NB4 (cell line): ENCODE results near the gene KRTAP3-1.

ENCODE experiments used
- DNase-seq: peaks from one replicate; pipeline ENCODE4 v3.0.0; 2010; ENCODE audit warnings: low read depth
- H3K4me3 ChIP-seq: one replicate; pipeline ENCODE4 v1.5.1; 2011; ENCODE audit warnings: mild to moderate bottlenecking, low read depth, low read length, moderate library complexity
- MYC ChIP-seq: IDR thresholded peaks from 2 replicates; pipeline ENCODE4 v1.6.1; 2011; ENCODE audit warnings: low read depth, low read length
- POLR2A ChIP-seq: IDR thresholded peaks from 2 replicates; pipeline ENCODE4 v1.6.1; 2011; ENCODE audit warnings: mild to moderate bottlenecking; ENCODE audit not compliant: insufficient read length; ENCODE audit errors: extremely low read depth
- TF ChIP-seq, protein P1 (sequence below): IDR thresholded peaks from 2 replicates; pipeline ENCODE4 v1.6.1; 2011; ENCODE audit warnings: low read depth, low read length
- TF ChIP-seq, protein P2 (sequence below): IDR thresholded peaks from one replicate; pipeline ENCODE4 v1.5.1; 2012; ENCODE audit warnings: low read depth, low read length

The KRTAP3-1 gene

DNA sequence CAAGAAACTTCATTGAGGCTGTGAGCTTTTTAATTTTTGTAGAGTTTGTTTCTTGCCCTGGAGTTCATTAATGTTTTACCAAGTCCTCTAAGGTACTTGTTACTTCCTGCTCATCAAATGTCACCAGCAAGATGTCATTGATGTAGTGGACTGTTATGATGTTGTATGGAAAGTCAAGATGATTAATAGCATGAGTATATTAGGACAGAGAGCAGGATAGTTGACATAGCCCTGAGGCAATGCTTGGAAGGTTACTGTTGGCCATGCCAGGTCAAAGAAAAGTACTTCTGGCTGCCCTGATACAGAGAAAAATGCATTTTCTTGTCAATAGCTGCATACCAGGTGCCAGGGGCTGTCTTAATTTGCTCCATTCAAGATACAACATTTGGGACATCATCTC, 11.4 kb upstream of the KRTAP3-1 start:
- H3K4me3 ChIP-seq, result no peak overlapping the region
- TF ChIP-seq MYC (no peak), POLR2A (no peak)
- TF ChIP-seq, protein P1, sequence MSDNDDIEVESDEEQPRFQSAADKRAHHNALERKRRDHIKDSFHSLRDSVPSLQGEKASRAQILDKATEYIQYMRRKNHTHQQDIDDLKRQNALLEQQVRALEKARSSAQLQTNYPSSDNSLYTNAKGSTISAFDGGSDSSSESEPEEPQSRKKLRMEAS, result no peak
- TF ChIP-seq, protein P2, sequence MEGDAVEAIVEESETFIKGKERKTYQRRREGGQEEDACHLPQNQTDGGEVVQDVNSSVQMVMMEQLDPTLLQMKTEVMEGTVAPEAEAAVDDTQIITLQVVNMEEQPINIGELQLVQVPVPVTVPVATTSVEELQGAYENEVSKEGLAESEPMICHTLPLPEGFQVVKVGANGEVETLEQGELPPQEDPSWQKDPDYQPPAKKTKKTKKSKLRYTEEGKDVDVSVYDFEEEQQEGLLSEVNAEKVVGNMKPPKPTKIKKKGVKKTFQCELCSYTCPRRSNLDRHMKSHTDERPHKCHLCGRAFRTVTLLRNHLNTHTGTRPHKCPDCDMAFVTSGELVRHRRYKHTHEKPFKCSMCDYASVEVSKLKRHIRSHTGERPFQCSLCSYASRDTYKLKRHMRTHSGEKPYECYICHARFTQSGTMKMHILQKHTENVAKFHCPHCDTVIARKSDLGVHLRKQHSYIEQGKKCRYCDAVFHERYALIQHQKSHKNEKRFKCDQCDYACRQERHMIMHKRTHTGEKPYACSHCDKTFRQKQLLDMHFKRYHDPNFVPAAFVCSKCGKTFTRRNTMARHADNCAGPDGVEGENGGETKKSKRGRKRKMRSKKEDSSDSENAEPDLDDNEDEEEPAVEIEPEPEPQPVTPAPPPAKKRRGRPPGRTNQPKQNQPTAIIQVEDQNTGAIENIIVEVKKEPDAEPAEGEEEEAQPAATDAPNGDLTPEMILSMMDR, result no peak
- no peak for DNase-seq

DNA sequence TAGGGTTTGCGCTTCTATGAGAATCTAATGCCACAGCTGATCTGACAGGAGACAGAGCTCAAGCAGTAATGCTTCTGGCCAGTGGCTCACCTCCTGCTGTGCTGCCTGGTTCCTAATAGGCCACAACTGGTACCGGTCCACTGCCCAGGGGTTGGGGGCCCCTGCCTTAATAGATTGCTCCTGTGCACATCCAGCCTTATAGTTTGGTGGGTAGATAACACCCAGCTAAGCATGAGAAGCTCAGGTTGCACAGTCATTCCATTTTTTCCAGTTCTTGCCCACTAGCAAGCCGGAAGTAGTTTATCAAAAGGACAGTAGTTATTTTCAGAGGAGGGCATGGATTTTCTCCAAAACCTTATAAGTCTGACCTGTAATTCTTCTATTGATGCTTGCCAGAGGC, 10.5 kb upstream of the KRTAP3-1 start:
- no peak for DNase-seq
- H3K4me3 ChIP-seq, result no peak overlapping the region
- TF ChIP-seq POLR2A (no peak), MYC (no peak)
- TF ChIP-seq, protein P2, result no peak
- TF ChIP-seq, protein P1, result no peak

DNA sequence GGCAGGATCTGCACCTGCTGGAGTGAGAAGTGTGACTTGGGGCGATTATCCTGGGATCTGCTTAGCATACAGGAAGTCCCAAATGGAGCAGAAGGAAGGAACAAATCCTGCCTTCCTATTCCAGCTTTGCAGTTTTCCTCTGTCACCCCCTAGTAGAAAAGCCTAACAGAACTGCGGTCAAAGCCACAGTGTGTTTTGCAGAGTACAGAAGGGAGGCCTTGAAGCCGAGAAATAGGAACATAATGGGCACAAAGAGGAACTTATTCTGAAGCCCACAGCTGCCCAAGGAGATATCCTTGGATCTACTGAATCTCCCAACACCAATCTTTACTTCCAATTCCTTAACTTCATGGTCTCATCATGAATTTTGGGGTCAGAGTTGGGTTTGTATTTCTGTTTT, 9.6 kb upstream of the KRTAP3-1 start:
- TF ChIP-seq MYC (no peak), POLR2A (no peak)
- TF ChIP-seq, protein P1, result no peak
- TF ChIP-seq, protein P2, result no peak
- no peak overlapping the region for H3K4me3 ChIP-seq
- DNase-seq, result no peak

DNA sequence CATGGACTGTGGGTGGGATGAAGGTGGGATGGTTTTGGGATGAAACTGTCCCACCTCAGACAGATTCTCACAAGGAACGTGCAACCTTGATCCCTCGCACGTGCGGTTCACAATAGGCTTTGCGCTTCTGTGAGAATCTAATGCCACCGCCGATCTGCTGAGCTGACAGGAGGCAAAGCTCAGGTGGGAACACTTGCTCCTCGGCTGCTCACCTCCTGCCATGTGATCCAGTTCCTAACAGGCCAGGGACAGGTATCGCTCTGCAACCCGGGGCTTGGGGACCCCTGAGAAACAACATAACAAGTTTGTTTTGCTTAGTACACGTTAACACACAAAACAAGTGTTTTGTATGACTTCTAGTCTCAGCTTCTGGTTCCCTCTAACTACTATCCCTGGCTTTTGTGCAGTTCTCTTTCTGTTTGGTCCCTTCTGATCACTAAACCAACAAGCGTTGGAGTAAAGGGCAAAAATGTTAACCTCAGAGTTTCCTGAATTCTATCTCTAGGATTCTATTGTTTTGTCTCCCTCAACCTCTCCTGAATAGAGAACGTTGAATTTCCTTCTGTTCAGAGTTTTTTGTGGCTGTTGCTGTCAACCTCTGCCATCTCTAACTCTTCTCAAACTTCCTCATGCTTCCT, 7.8 kb upstream of the KRTAP3-1 start:
- DNase-seq, result no peak
- H3K4me3 ChIP-seq, result no peak overlapping the region
- TF ChIP-seq, protein P2, result no peak
- TF ChIP-seq MYC, result no peak
- TF ChIP-seq, protein P1, result no peak
- TF ChIP-seq POLR2A, result no peak

DNA sequence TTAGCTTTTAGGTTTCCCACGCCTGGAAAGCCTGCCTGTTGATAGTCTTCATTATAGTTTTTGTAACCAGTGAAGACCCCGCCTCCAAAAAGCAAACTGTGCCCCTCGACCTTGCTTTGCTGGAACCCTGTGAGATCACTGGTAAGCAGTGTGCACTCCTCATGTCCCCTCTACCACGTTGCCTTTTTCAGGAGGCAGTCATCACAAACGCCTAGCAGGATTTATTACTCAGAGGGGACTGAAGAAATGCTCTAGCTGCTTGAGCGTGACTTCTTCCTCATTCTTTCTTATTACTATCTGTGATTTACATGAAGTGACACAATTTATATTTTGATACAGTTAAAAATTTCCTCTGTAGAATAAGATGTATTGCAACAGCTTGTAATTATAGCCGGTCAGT, 6.5 kb upstream of the KRTAP3-1 start:
- H3K4me3 ChIP-seq, result no peak overlapping the region
- no peak for DNase-seq
- TF ChIP-seq, protein P1, result no peak
- TF ChIP-seq MYC (no peak), POLR2A (no peak)
- TF ChIP-seq, protein P2, result no peak

DNA sequence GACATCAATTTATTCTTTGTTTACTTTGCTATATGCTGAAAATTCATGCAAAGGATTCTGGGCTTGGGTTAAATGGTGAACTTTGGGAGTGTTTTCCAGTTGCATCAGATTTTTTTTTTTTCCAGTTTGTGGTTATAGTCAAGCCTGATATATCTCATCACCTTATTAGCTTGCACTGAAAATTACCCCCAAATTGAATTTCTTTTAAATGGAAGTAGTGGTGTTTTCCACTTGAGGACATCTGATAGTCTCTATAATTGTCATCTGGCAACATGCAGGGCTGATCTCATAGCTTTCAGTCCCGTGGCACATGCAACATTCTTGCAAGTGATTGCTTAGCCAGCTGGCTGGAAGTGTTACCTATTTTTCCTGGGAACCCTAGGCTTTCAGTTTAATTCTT, 4.7 kb upstream of the KRTAP3-1 start:
- no peak for DNase-seq
- TF ChIP-seq MYC (no peak), POLR2A (no peak)
- TF ChIP-seq, protein P1, result no peak
- TF ChIP-seq, protein P2, result no peak
- no peak overlapping the region for H3K4me3 ChIP-seq
